Measurements from ENCODE around the gene TMPRSS11A. TPM values are rescaled to one million over a fixed set of nuclear protein-coding genes. Genes with fewer than 3 reads are reported as not detected.
A peak's percentile ranks its signal among the peaks of the same experiment; 100 is the strongest.

The TMPRSS11A gene
- total RNA-seq, 1 experiment from 2014 or later, result not detected

- no peak overlapping the region for H3K4me3 ChIP-seq (ENCODE audit: low read length)
- TF ChIP-seq CTCF (conservative IDR thresholded peaks at IDR 0.05; ENCODE audit: low read depth, low read length), result no peak
- no peak for TF ChIP-seq EZH2 (IDR thresholded peaks at IDR 0.05; ENCODE audit: low read length, unreplicated experiment)
- no peak for TF ChIP-seq EZH2phosphoT487 (IDR thresholded peaks at IDR 0.05; ENCODE audit: borderline replicate concordance, low read length)
- 0 out of 2 replicates have a peak, but pooled peaks cover 4% of the 10 kb centered on the region for H3K27me3 ChIP-seq (ENCODE audit: low read length)
- no peak overlapping the region for H2AFZ ChIP-seq (ENCODE audit: low read length)
- ChIA-PET POLR2A (ENCODE audit: unreplicated experiment) (no interaction called here), CTCF (no interaction called here)
- no peaks in the 10 kb centered on the region for H3F3A ChIP-seq (ENCODE audit: low read length, unreplicated experiment)
- no peak overlapping the region for H3K9ac ChIP-seq (ENCODE audit: low read length)
- ATAC-seq (peak; percentile 38), DNase-seq (peak; percentile 33)
- no peaks in the 10 kb centered on the region for H4K20me1 ChIP-seq (ENCODE audit: low read length)
- no peaks in the 10 kb centered on the region for H3K79me2 ChIP-seq (ENCODE audit: low read length)
- intact Hi-C loops (cut with micrococcal nuclease), result no loop called here
- BruUV-seq (replicated peaks), result no TSS peak
- H3K4me2 ChIP-seq (ENCODE audit: low read length), result 0 out of 2 replicates have a peak overlapping the region, but pooled peaks have one; percentile 49
- no peaks in the 10 kb centered on the region for H3K9me2 ChIP-seq (replicated peaks; ENCODE audit: low read length)
- H3K36me3 ChIP-seq (ENCODE audit: low read depth, low read length), result no peaks in the 10 kb centered on the region
- H3K4me1 ChIP-seq (ENCODE audit: insufficient read depth, low read length), result peaks cover 16% of the 10 kb centered on the region
- H3K27ac ChIP-seq (ENCODE audit: low read length), result no peak overlapping the region; the same call in 1 of the 2 replicates
- no peaks in the 10 kb centered on the region for H3K9me3 ChIP-seq (ENCODE audit: low read length)
Observed at GRCh38 chr4:67928546-67928945, 34.7 kb downstream of the TMPRSS11A start.

GRCh38 chr4:67927251-67927650 lies 36.0 kb downstream of the TMPRSS11A start:
- Histone ChIP-seq H3K9me2 (replicated peaks; ENCODE audit: low read length) (no peaks in the 10 kb centered on the region), H3K9ac (ENCODE audit: low read length) (no peak overlapping the region), H3K27ac (ENCODE audit: low read length) (no peak overlapping the region), H2AFZ (ENCODE audit: low read length) (no peak overlapping the region), H3F3A (ENCODE audit: low read length, unreplicated experiment) (no peaks in the 10 kb centered on the region), H3K79me2 (ENCODE audit: low read length) (no peaks in the 10 kb centered on the region), H3K9me3 (ENCODE audit: low read length) (no peaks in the 10 kb centered on the region), H3K4me3 (ENCODE audit: low read length) (no peak overlapping the region), H3K36me3 (ENCODE audit: low read depth, low read length) (no peaks in the 10 kb centered on the region), H3K27me3 (ENCODE audit: low read length) (no peaks in the 10 kb centered on the region), H3K4me2 (ENCODE audit: low read length) (no peak overlapping the region), H3K4me1 (ENCODE audit: insufficient read depth, low read length) (peaks cover 16% of the 10 kb centered on the region), H4K20me1 (ENCODE audit: low read length) (no peaks in the 10 kb centered on the region)
- CTCF ChIA-PET, result no interaction called here
- DNase-seq (no peak), ATAC-seq (no peak)
- BruUV-seq (replicated peaks), result no TSS peak
- TF ChIP-seq CTCF (conservative IDR thresholded peaks at IDR 0.05; ENCODE audit: low read depth, low read length), result no peak
- TF ChIP-seq EZH2phosphoT487 (IDR thresholded peaks at IDR 0.05; ENCODE audit: borderline replicate concordance, low read length), result no peak
- TF ChIP-seq EZH2 (IDR thresholded peaks at IDR 0.05; ENCODE audit: low read length, unreplicated experiment), result no peak
- intact Hi-C loops (cut with micrococcal nuclease), result no loop called here
- POLR2A ChIA-PET (ENCODE audit: unreplicated experiment), result no interaction called here

GRCh38 chr4:67926485-67926884 lies 36.8 kb downstream of the TMPRSS11A start:
- no TSS peak for BruUV-seq (replicated peaks)
- H2AFZ ChIP-seq (ENCODE audit: low read length), result no peak overlapping the region
- ChIA-PET POLR2A (ENCODE audit: unreplicated experiment) (no interaction called here), CTCF (no interaction called here)
- no peak overlapping the region for H3K4me3 ChIP-seq (ENCODE audit: low read length)
- H3K27ac ChIP-seq (ENCODE audit: low read length), result no peak overlapping the region
- H3K4me2 ChIP-seq (ENCODE audit: low read length), result no peak overlapping the region
- TF ChIP-seq CTCF (conservative IDR thresholded peaks at IDR 0.05; ENCODE audit: low read depth, low read length), result no peak
- TF ChIP-seq EZH2phosphoT487 (IDR thresholded peaks at IDR 0.05; ENCODE audit: borderline replicate concordance, low read length), result no peak
- no peak for TF ChIP-seq EZH2 (IDR thresholded peaks at IDR 0.05; ENCODE audit: low read length, unreplicated experiment)
- no peaks in the 10 kb centered on the region for H3K79me2 ChIP-seq (ENCODE audit: low read length)
- H3K4me1 ChIP-seq (ENCODE audit: insufficient read depth, low read length), result peaks cover 16% of the 10 kb centered on the region
- H3K9me2 ChIP-seq (replicated peaks; ENCODE audit: low read length), result no peaks in the 10 kb centered on the region
- H4K20me1 ChIP-seq (ENCODE audit: low read length), result no peaks in the 10 kb centered on the region
- no peak overlapping the region for H3K9ac ChIP-seq (ENCODE audit: low read length)
- no peaks in the 10 kb centered on the region for H3K27me3 ChIP-seq (ENCODE audit: low read length)
- no peaks in the 10 kb centered on the region for H3K36me3 ChIP-seq (ENCODE audit: low read depth, low read length)
- H3F3A ChIP-seq (ENCODE audit: low read length, unreplicated experiment), result no peaks in the 10 kb centered on the region
- no peaks in the 10 kb centered on the region for H3K9me3 ChIP-seq (ENCODE audit: low read length)
- intact Hi-C loops (cut with micrococcal nuclease), result no loop called here
- no peak for ATAC-seq
- no peak for DNase-seq
